Neural progenitor cell (in vitro differentiated cells): ENCODE measurements around the gene EXOC4.

ENCODE experiments used
- EZH2 ChIP-seq: fragments of 200-600 bp; sonication (generic); IDR thresholded peaks from 2 replicates; pipeline ENCODE4 v1.6.1; 2017; ENCODE audit warnings: antibody characterized with exemption, mild to moderate bottlenecking, moderate library complexity
- TF ChIP-seq, protein P1 (sequence below): fragments of 200-600 bp; sonication (generic); IDR thresholded peaks from 2 replicates; pipeline ENCODE4 v1.5.1; 2017; ENCODE audit warnings: antibody characterized with exemption, mild to moderate bottlenecking

GRCh38 chr7:133550145-133550544 lies 297.3 kb downstream of the EXOC4 start:
- TF ChIP-seq EZH2: no peak
- TF ChIP-seq, protein P1, sequence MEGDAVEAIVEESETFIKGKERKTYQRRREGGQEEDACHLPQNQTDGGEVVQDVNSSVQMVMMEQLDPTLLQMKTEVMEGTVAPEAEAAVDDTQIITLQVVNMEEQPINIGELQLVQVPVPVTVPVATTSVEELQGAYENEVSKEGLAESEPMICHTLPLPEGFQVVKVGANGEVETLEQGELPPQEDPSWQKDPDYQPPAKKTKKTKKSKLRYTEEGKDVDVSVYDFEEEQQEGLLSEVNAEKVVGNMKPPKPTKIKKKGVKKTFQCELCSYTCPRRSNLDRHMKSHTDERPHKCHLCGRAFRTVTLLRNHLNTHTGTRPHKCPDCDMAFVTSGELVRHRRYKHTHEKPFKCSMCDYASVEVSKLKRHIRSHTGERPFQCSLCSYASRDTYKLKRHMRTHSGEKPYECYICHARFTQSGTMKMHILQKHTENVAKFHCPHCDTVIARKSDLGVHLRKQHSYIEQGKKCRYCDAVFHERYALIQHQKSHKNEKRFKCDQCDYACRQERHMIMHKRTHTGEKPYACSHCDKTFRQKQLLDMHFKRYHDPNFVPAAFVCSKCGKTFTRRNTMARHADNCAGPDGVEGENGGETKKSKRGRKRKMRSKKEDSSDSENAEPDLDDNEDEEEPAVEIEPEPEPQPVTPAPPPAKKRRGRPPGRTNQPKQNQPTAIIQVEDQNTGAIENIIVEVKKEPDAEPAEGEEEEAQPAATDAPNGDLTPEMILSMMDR: no peak
